GM12872 (cell line): ENCODE data around the gene NLRP9.

ENCODE experiments used
- TF ChIP-seq, protein P1 (sequence below): IDR thresholded peaks from 3 replicates; pipeline ENCODE4 v1.5.1; 2011; ENCODE audit warnings: low read depth, mild to moderate bottlenecking, low read length, moderate library complexity; ENCODE audit not compliant: insufficient read depth

Gene NLRP9

DNA sequence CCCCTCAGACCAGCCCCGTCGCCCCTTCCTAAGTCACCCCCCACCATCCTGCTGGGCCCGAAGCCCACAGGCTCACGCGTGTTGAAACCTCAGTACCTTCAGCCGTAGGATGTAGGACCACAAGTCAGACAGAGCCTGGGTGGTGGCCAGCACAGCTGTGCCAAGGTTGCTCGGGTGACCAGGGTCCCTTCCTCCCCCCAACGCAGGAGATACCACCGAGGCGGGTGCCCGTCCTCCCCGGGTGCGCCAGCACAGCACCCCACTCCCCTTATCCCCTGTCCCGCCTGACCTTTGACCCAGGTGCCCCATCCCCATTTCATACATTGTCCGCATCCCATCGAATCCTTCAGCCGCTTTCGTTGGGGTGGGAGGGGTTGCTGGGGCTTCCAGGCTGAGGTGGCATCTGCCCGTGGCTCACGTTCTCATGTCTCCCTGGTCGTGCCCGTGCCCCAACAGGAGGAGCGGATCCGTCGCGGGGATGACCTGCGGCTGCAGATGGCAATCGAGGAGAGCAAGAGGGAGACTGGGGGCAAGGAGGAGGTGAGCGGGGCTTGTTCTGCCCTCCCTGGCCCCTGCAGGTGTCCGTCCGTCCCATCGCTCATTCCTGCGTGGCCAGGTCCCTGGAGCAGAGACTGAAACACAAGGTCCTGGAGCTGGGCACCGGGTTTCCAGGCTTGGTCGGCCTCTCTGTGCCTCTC, 48.6 kb downstream of the NLRP9 start:
- TF ChIP-seq, protein P1, sequence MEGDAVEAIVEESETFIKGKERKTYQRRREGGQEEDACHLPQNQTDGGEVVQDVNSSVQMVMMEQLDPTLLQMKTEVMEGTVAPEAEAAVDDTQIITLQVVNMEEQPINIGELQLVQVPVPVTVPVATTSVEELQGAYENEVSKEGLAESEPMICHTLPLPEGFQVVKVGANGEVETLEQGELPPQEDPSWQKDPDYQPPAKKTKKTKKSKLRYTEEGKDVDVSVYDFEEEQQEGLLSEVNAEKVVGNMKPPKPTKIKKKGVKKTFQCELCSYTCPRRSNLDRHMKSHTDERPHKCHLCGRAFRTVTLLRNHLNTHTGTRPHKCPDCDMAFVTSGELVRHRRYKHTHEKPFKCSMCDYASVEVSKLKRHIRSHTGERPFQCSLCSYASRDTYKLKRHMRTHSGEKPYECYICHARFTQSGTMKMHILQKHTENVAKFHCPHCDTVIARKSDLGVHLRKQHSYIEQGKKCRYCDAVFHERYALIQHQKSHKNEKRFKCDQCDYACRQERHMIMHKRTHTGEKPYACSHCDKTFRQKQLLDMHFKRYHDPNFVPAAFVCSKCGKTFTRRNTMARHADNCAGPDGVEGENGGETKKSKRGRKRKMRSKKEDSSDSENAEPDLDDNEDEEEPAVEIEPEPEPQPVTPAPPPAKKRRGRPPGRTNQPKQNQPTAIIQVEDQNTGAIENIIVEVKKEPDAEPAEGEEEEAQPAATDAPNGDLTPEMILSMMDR, result no peak

DNA sequence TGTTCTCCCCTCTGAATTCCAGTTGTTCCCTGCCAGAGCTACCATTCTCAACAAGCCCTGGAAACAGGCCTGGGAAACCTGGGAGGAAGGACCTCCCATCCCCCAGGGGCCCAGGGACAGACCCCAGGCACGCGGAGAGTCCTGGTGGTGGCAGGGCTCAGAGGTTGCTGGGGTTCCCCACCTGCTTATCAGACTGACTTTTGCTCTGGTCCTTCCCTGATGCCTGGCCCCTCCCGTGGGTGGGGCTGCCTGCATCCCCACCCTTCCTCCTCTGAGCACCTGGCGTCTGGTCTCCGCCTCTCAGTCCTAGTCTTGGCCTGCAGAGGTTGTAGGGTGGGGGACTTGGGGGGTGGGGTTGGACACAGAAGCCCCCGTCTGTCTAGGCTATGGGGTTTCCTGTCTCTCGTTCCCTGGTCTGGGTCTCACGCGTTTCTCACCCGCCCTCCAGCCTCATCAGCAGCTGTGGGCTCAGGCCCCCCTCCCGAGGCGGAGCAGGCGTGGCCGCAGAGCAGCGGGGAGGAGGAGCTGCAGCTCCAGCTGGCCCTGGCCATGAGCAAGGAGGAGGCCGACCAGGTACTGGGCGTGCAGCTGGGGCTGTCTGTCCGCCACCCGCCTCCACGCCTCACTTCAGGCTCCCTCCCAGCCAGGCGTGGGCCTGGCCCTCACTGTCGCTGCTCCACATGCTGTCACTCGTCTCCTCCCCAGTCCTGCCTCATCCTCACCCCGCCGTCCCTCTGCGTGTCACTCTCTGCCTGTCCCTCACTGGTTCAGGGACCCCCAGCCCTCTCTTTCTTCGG, 49.6 kb downstream of the NLRP9 start:
- TF ChIP-seq, protein P1, result no peak

DNA sequence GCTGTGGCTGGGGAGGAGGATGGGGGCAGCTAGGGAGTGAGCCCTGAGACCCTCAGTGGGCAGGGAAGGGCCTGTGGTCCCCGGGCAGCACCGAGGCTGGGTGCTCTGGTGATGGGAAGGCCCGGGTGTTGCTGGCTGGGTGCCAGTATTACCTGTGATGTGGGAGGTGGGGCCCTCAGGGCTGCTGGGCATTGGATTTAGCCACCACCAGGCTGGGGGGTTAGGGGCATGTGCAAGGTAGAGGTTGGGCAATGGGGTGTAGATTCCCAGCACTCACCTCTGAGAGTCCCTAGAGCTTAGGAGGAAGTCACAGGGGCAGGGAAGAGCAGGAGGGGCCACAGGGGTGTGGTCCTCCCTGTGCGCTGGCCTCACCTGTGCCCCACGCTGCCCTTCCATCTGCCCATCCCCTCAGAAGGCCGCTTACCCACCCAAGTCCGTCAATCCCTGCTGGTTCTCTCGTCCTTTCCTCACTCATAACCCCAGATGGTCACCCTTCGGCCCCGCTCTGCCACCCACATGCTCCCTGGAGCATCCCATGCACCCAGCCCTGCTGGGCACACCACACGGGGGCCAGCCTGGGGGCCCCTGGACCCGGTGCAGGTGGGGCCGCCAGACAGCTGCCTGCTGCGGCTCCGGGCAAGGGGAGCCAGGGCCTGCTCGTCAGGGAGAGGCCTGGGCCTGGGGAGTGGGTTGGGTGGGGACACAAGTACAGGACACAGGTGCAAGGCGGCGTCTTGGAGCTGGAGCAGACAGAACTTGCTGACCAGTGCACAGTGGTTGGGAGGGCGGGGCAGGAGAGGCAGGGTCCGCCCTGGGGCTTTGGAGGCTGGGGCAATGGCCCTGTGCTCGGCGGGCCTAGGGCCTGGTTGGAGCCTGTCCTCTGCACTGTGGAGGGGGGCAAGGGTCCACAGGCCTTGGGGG, 50.7 kb downstream of the NLRP9 start:
- TF ChIP-seq, protein P1, result no peak

DNA sequence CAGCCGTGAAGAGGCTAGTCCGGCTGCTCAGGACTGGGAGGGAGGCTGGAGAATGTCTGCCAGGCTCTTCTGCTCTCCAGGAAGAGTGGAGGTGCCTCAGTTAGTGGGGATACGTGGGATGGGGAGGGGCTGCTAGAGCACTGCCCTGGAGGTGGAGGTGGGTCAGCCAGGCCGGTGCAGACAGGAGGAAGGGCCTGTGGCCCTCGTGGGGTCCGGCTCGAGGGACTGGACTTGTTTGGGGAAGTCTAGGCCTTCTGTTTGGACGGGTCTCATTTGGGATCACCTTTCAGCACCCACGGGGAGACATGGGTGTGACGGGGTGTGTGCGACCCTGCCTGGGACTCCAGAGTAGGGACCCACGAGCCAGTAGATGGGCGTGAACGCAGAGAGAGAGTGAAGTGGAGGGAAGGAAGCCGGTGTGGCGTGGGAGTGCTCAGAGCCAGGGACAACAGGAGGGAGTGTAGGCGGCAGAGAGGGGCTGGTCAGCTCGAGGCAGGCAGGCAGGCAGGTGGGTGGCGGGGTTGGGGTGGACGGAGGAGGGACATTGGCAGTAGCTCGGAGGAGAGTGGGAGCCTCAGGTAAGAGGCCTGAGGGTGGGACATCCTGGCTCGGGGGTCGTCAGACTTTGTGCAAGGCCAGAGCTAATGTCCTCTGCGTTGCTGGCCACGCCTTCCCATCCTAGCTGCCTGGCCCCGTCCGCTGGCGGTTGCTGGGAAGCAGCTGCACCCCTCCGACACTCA, 51.7 kb downstream of the NLRP9 start:
- TF ChIP-seq, protein P1, result no peak

- TF ChIP-seq, protein P1, result no peak
Measured at GRCh38 chr19:55685776-55686175, 52.4 kb downstream of the NLRP9 start.

DNA sequence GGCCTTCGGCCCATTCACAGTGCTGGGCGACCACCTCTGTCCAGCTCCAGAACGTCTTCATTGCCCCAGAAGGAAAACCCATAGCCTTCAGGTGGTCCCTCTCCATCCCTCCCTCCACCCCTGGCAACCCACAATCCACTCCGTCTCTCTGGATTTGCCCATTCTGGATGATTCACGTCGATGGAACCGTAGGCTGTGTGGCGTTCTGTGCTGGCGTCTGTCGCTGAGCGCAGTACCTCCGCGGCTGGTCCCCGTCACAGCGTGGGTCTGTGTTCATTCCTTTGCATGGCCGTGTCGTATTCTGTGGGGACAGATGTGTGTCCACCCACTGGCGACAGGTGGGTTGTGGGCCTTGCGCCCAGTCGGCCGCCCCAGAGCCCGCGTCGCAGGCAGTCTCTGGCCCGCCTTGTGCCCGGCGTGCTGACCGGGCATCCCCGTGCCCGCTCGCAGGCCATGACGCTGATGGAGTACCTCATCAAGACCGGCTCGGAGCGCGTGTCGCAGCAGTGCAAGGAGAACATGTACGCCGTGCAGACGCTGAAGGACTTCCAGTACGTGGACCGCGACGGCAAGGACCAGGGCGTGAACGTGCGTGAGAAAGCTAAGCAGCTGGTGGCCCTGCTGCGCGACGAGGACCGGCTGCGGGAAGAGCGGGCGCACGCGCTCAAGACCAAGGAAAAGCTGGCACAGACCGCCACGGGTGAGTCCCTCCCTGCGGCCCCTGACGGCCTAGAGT, 53.1 kb downstream of the NLRP9 start:
- TF ChIP-seq, protein P1, result no peak
